Spleen (tissue), 11 donors: ENCODE measurements around the gene NFYC. TPM values are rescaled to one million over a fixed set of nuclear protein-coding genes. Genes with fewer than 3 reads are reported as not detected.

Source experiments
- DNase-seq: peaks from one replicate; pipeline ENCODE4 v3.0.0-alpha.2; 2020
- H3K27ac ChIP-seq, 8 donors: fragments of 200-600 bp; sonication (generic) in 7 of 8; 1 replicate in 4 of 8; 2 replicates in 4 of 8; pipeline versions ENCODE4 v1.5.0 to v1.8.0; 2016 to 2021; ENCODE audit warnings: inconsistent platforms in 4 of 8, mild to moderate bottlenecking in 4 of 8, moderate library complexity in 1 of 8
- H3K27me3 ChIP-seq, 7 donors: fragments of 200-600 bp; sonication (generic) in 6 of 7; replicated peaks in 1 of 7; 1 replicate in 4 of 7; 2 replicates in 3 of 7; pipeline versions ENCODE4 v1.5.0 to v1.8.0; 2016 to 2021; ENCODE audit warnings: inconsistent platforms in 3 of 7, mild to moderate bottlenecking in 1 of 7
- H3K36me3 ChIP-seq, 6 donors: fragments of 200-600 bp; sonication (generic) in 5 of 6; 1 replicate in 4 of 6; 2 replicates in 2 of 6; pipeline versions ENCODE4 v1.5.0 to v1.8.0; 2016 to 2021; ENCODE audit warnings: inconsistent platforms in 2 of 6
- H3K4me1 ChIP-seq, 6 donors: fragments of 200-600 bp; sonication (generic) in 5 of 6; 1 replicate in 3 of 6; 2 replicates in 3 of 6; pipeline versions ENCODE4 v1.5.0 to v1.8.0; 2016 to 2021; ENCODE audit warnings: inconsistent platforms in 3 of 6
- H3K4me3 ChIP-seq, 8 donors: fragments of 200-600 bp; sonication (generic) in 7 of 8; 1 replicate in 4 of 8; 2 replicates in 4 of 8; pipeline versions ENCODE4 v1.5.0 to v1.8.0; 2016 to 2021; ENCODE audit warnings: inconsistent platforms in 4 of 8, mild to moderate bottlenecking in 4 of 8, moderate library complexity in 2 of 8
- H3K9me3 ChIP-seq, 8 donors: fragments of 200-600 bp; sonication (generic) in 7 of 8; 1 replicate in 4 of 8; 2 replicates in 4 of 8; pipeline versions ENCODE4 v1.5.0 to v1.8.0; 2016 to 2021; ENCODE audit warnings: inconsistent platforms in 4 of 8
- CTCF ChIP-seq, 11 experiments: fragments of 200-600 bp in 7 of 11; fragments of 450-650 bp in 4 of 11; sonication (generic) in 4 of 11; IDR thresholded peaks in 8 of 11; conservative IDR thresholded peaks in 3 of 11; 1 replicate in 7 of 11; 2 replicates in 4 of 11; pipeline versions ENCODE4 v1.4.0 to v1.8.0; 2016 to 2021; ENCODE audit warnings: antibody characterized with exemption in 11 of 11, inconsistent platforms in 4 of 11, mild to moderate bottlenecking in 1 of 11
- POLR2A ChIP-seq, 3 donors: fragments of 450-650 bp; IDR thresholded peaks; one replicate each; pipeline ENCODE4 v1.5.1; 2017; ENCODE audit warnings: antibody characterized with exemption in 3 of 3, mild to moderate bottlenecking in 1 of 3
- POLR2AphosphoS5 ChIP-seq, 3 donors: sonication (generic); formaldehyde crosslinking; IDR thresholded peaks; one replicate each; pipeline ENCODE4 v1.5.1; 2017; ENCODE audit warnings: antibody characterized with exemption in 3 of 3
- WGBS, 5 donors: extraction: QIAGEN DNeasy Blood & Tissue Kit in 3 of 5; methylation state at CpG; one replicate each; pipeline versions ENCODE4 v1.1.5 to v1.1.7; 2013 to 2018; 5-methylcytosine and 5-hydroxymethylcytosine counted together
- intact Hi-C: fragments of 100-400 bp; cut with DNase I; formaldehyde crosslinking; loops from one replicate; pipeline ENCODE4 v1.15.0; 2023; ENCODE audit warnings: low total_unique reads
- polyA plus RNA-seq, 3 donors: library from polyadenylated mRNA; stranded (reverse); fragments of 200-250 nt; gene quantifications; one replicate each; pipeline ENCODE4 v1.2.1, GENCODE V29; 2013
- total RNA-seq, 7 donors: library from RNA; depleted of rRNA in 3 of 7; stranded (reverse); fragments of >200 nt in 3 of 7; fragmentation: NEBNext Ultra II Directional in 4 of 7; extraction: Animal tissue kit (Norgen Biotek cat#: 25700) in 4 of 7; gene quantifications; one replicate each; pipeline versions ENCODE4 v1.1.0 to v1.2.1, GENCODE V29; 2016 to 2021
- donor health status: healthy with polysubstance abuse.
- donor health status: DM: no; HTN: no; CAD: no; lungs with moderate emphysema.
- donor health status: DM: no; HTN: no; CAD: no.
- donor health status: Bipolar disorder and iron deficiency.
- donor health status: healthy.
- donor health status: DM: no; HTN: no; CAD: no.
- donor health status: DM: yes; HTN: yes; CAD: no.

NFYC gene
- total and polyA plus RNA-seq, 10 donors, result 34.6 to 99.0 (median 67.7) TPM

GRCh38 chr1:40740039-40740996 is 48.8 kb downstream of the NFYC start:
- H3K36me3 ChIP-seq, result peaks cover 0 to 68% (median 30%) of the 10 kb centered on the region in 6 donors
- no peaks in the 10 kb centered on the region for H3K27me3 ChIP-seq
- H3K27ac ChIP-seq, result peak overlapping the region in 1 of 8 donors; percentile 55
- TF ChIP-seq CTCF (IDR thresholded peaks at IDR 0.05 in 8 of 11, conservative IDR thresholded peaks at IDR 0.05 in 3 of 11), result no peak
- no peak for TF ChIP-seq POLR2AphosphoS5 (IDR thresholded peaks at IDR 0.05)
- TF ChIP-seq POLR2A (IDR thresholded peaks at IDR 0.05), result no peak
- intact Hi-C loops, result no loop called here
- peaks cover 0 to 61% (median 16%) of the 10 kb centered on the region in 6 donors for H3K4me1 ChIP-seq
- no peak for DNase-seq
- H3K9me3 ChIP-seq, result no peaks in the 10 kb centered on the region
- WGBS, 5 donors, result 75 to 87% (median 76%) methylated on average over 6 of the region's 6 CpGs
- no peak overlapping the region for H3K4me3 ChIP-seq

GRCh38 chr1:40740997-40741736 is 49.7 kb downstream of the NFYC start:
- no peak for TF ChIP-seq POLR2AphosphoS5 (IDR thresholded peaks at IDR 0.05)
- no peak for TF ChIP-seq CTCF (IDR thresholded peaks at IDR 0.05 in 8 of 11, conservative IDR thresholded peaks at IDR 0.05 in 3 of 11)
- no peak for TF ChIP-seq POLR2A (IDR thresholded peaks at IDR 0.05)
- H3K27ac ChIP-seq, result no peak overlapping the region
- no peaks in the 10 kb centered on the region for H3K27me3 ChIP-seq
- peaks cover 0 to 61% (median 15%) of the 10 kb centered on the region in 6 donors for H3K4me1 ChIP-seq
- intact Hi-C loops, result no loop called here
- H3K4me3 ChIP-seq, result no peak overlapping the region
- H3K9me3 ChIP-seq, result no peaks in the 10 kb centered on the region
- WGBS, 5 donors, result 91 to 94% (median 93%) methylated on average over 7 of the region's 7 CpGs
- no peak for DNase-seq
- peaks cover 0 to 74% (median 32%) of the 10 kb centered on the region in 6 donors for H3K36me3 ChIP-seq

- peaks cover 0 to 66% (median 14%) of the 10 kb centered on the region in 6 donors for H3K4me1 ChIP-seq
- no peak overlapping the region for H3K4me3 ChIP-seq
- H3K9me3 ChIP-seq, result no peaks in the 10 kb centered on the region
- no peak for TF ChIP-seq POLR2AphosphoS5 (IDR thresholded peaks at IDR 0.05)
- TF ChIP-seq POLR2A (IDR thresholded peaks at IDR 0.05), result no peak
- TF ChIP-seq CTCF (IDR thresholded peaks at IDR 0.05 in 8 of 11, conservative IDR thresholded peaks at IDR 0.05 in 3 of 11), result no peak
- no peak for DNase-seq
- intact Hi-C loops, result no loop called here
- H3K27ac ChIP-seq, result no peak overlapping the region
- peaks cover 0 to 88% (median 32%) of the 10 kb centered on the region in 6 donors for H3K36me3 ChIP-seq
- H3K27me3 ChIP-seq, result no peaks in the 10 kb centered on the region
- WGBS, 5 donors, result 82 to 84% (median 83%) methylated on average over 3 of the region's 3 CpGs
These were observed 51.0 kb downstream of the NFYC start for GRCh38 chr1:40742363-40743061.
